ENCODE measurements around the gene OSM. TPM values are rescaled to one million over a fixed set of nuclear protein-coding genes. Genes with fewer than 3 reads are reported as not detected.

The OSM gene
- total and polyA plus RNA-seq, 4 donors: 0.39 to 1.9 (median 0.65) TPM

GRCh38 chr22:30265823-30266444 lies 717 bp downstream of the OSM start:
- no peaks in the 10 kb centered on the region for H3K36me3 ChIP-seq (ENCODE audit: control insufficient read depth, insufficient read depth, low read length)
- H3K27me3 ChIP-seq (ENCODE audit: control insufficient read depth, insufficient read depth, low read length): no peaks in the 10 kb centered on the region
- WGBS (ENCODE audit: insufficient coverage): 78% methylated on average over 22 of the region's 24 CpGs
- DNase-seq (ENCODE audit: low read depth in 4 of 6, low spot score in 6 of 6): no peak
- no peaks in the 10 kb centered on the region for H3K9me3 ChIP-seq (ENCODE audit: control insufficient read depth, insufficient read depth, low read length)
- H3K4me1 ChIP-seq (ENCODE audit: control insufficient read depth, insufficient read depth, low read length): peaks cover 12% of the 10 kb centered on the region
- H3K4me3 ChIP-seq (ENCODE audit: low read depth, low read length): no peak overlapping the region
- no peak overlapping the region for H3K27ac ChIP-seq (ENCODE audit: low read depth, low read length)

- H3K4me1 ChIP-seq (ENCODE audit: control insufficient read depth, insufficient read depth, low read length): peaks cover 12% of the 10 kb centered on the region
- WGBS (ENCODE audit: insufficient coverage): 92% methylated on average over 9 of the region's 9 CpGs
- no peaks in the 10 kb centered on the region for H3K27me3 ChIP-seq (ENCODE audit: control insufficient read depth, insufficient read depth, low read length)
- no peak overlapping the region for H3K27ac ChIP-seq (ENCODE audit: low read depth, low read length)
- no peaks in the 10 kb centered on the region for H3K9me3 ChIP-seq (ENCODE audit: control insufficient read depth, insufficient read depth, low read length)
- H3K4me3 ChIP-seq (ENCODE audit: low read depth, low read length): no peak overlapping the region
- no peak for DNase-seq (ENCODE audit: low read depth in 4 of 6, low spot score in 6 of 6)
- H3K36me3 ChIP-seq (ENCODE audit: control insufficient read depth, insufficient read depth, low read length): no peaks in the 10 kb centered on the region
Observed at GRCh38 chr22:30265131-30265720, 1.4 kb downstream of the OSM start.

GRCh38 chr22:30263883-30264282 lies 2.8 kb downstream of the OSM start:
- Histone ChIP-seq H3K9me3 (ENCODE audit: control insufficient read depth, insufficient read depth, low read length) (no peaks in the 10 kb centered on the region), H3K36me3 (ENCODE audit: control insufficient read depth, insufficient read depth, low read length) (no peaks in the 10 kb centered on the region), H3K27me3 (ENCODE audit: control insufficient read depth, insufficient read depth, low read length) (no peaks in the 10 kb centered on the region), H3K4me1 (ENCODE audit: control insufficient read depth, insufficient read depth, low read length) (peaks cover 13% of the 10 kb centered on the region), H3K27ac (ENCODE audit: low read depth, low read length) (no peak overlapping the region), H3K4me3 (ENCODE audit: low read depth, low read length) (no peak overlapping the region)
- WGBS (ENCODE audit: insufficient coverage): 88% methylated on average over 17 of the region's 17 CpGs
- DNase-seq (ENCODE audit: low read depth in 4 of 6, low spot score in 6 of 6): no peak

GRCh38 chr22:30262917-30263741 lies 3.5 kb downstream of the OSM start:
- H3K9me3 ChIP-seq (ENCODE audit: control insufficient read depth, insufficient read depth, low read length): no peaks in the 10 kb centered on the region
- no peak overlapping the region for H3K27ac ChIP-seq (ENCODE audit: low read depth, low read length)
- 31% methylated on average over 22 of the region's 27 CpGs for whole genome bisulfite sequencing (ENCODE audit: insufficient coverage)
- no peaks in the 10 kb centered on the region for H3K36me3 ChIP-seq (ENCODE audit: control insufficient read depth, insufficient read depth, low read length)
- no peaks in the 10 kb centered on the region for H3K27me3 ChIP-seq (ENCODE audit: control insufficient read depth, insufficient read depth, low read length)
- H3K4me3 ChIP-seq (ENCODE audit: low read depth, low read length): no peak overlapping the region
- H3K4me1 ChIP-seq (ENCODE audit: control insufficient read depth, insufficient read depth, low read length): peaks cover 18% of the 10 kb centered on the region
- peak in 5 of 6 donors; percentile 56 to 92 (median 60) for DNase-seq (ENCODE audit: low read depth in 4 of 6, low spot score in 6 of 6)

- WGBS (ENCODE audit: insufficient coverage): 82% methylated on average over 4 of the region's 4 CpGs
- no peak for DNase-seq (ENCODE audit: low read depth in 4 of 6, low spot score in 6 of 6)
- Histone ChIP-seq H3K27me3 (ENCODE audit: control insufficient read depth, insufficient read depth, low read length) (no peaks in the 10 kb centered on the region), H3K9me3 (ENCODE audit: control insufficient read depth, insufficient read depth, low read length) (no peaks in the 10 kb centered on the region), H3K4me3 (ENCODE audit: low read depth, low read length) (no peak overlapping the region), H3K4me1 (ENCODE audit: control insufficient read depth, insufficient read depth, low read length) (peaks cover 19% of the 10 kb centered on the region), H3K27ac (ENCODE audit: low read depth, low read length) (no peak overlapping the region), H3K36me3 (ENCODE audit: control insufficient read depth, insufficient read depth, low read length) (no peaks in the 10 kb centered on the region)
Observed at GRCh38 chr22:30262112-30262511, 4.5 kb downstream of the OSM start.

GRCh38 chr22:30261134-30261533 lies 5.5 kb downstream of the OSM start:
- Histone ChIP-seq H3K9me3 (ENCODE audit: control insufficient read depth, insufficient read depth, low read length) (no peaks in the 10 kb centered on the region), H3K4me1 (ENCODE audit: control insufficient read depth, insufficient read depth, low read length) (peaks cover 20% of the 10 kb centered on the region), H3K27ac (ENCODE audit: low read depth, low read length) (no peak overlapping the region), H3K4me3 (ENCODE audit: low read depth, low read length) (no peak overlapping the region), H3K36me3 (ENCODE audit: control insufficient read depth, insufficient read depth, low read length) (no peaks in the 10 kb centered on the region), H3K27me3 (ENCODE audit: control insufficient read depth, insufficient read depth, low read length) (peaks cover under 1% of the 10 kb centered on the region)
- 86% methylated on average over 8 of the region's 8 CpGs for WGBS (ENCODE audit: insufficient coverage)
- no peak for DNase-seq (ENCODE audit: low read depth in 4 of 6, low spot score in 6 of 6)

GRCh38 chr22:30260682-30261081 lies 6.0 kb downstream of the OSM start:
- H3K27ac ChIP-seq (ENCODE audit: low read depth, low read length): no peak overlapping the region
- DNase-seq (ENCODE audit: low read depth in 4 of 6, low spot score in 6 of 6): no peak
- WGBS (ENCODE audit: insufficient coverage): 92% methylated on average over 6 of the region's 8 CpGs
- H3K4me1 ChIP-seq (ENCODE audit: control insufficient read depth, insufficient read depth, low read length): peaks cover 23% of the 10 kb centered on the region
- no peaks in the 10 kb centered on the region for H3K36me3 ChIP-seq (ENCODE audit: control insufficient read depth, insufficient read depth, low read length)
- peaks cover 2% of the 10 kb centered on the region for H3K27me3 ChIP-seq (ENCODE audit: control insufficient read depth, insufficient read depth, low read length)
- no peak overlapping the region for H3K4me3 ChIP-seq (ENCODE audit: low read depth, low read length)
- no peaks in the 10 kb centered on the region for H3K9me3 ChIP-seq (ENCODE audit: control insufficient read depth, insufficient read depth, low read length)

GRCh38 chr22:30260276-30260675 lies 6.4 kb downstream of the OSM start:
- Histone ChIP-seq H3K27me3 (ENCODE audit: control insufficient read depth, insufficient read depth, low read length) (peaks cover 2% of the 10 kb centered on the region), H3K4me3 (ENCODE audit: low read depth, low read length) (no peak overlapping the region), H3K36me3 (ENCODE audit: control insufficient read depth, insufficient read depth, low read length) (no peaks in the 10 kb centered on the region), H3K9me3 (ENCODE audit: control insufficient read depth, insufficient read depth, low read length) (no peaks in the 10 kb centered on the region), H3K27ac (ENCODE audit: low read depth, low read length) (no peak overlapping the region), H3K4me1 (ENCODE audit: control insufficient read depth, insufficient read depth, low read length) (peaks cover 23% of the 10 kb centered on the region)
- WGBS (ENCODE audit: insufficient coverage): 88% methylated on average over 7 of the region's 11 CpGs
- DNase-seq (ENCODE audit: low read depth in 4 of 6, low spot score in 6 of 6): no peak

GRCh38 chr22:30254314-30254713 lies 12.3 kb downstream of the OSM start:
- H3K9me3 ChIP-seq (ENCODE audit: control insufficient read depth, insufficient read depth, low read length): no peaks in the 10 kb centered on the region
- 69% methylated on average over 6 of the region's 6 CpGs for WGBS (ENCODE audit: insufficient coverage)
- H3K27me3 ChIP-seq (ENCODE audit: control insufficient read depth, insufficient read depth, low read length): peaks cover 2% of the 10 kb centered on the region
- no peak for DNase-seq (ENCODE audit: low read depth in 4 of 6, low spot score in 6 of 6)
- H3K36me3 ChIP-seq (ENCODE audit: control insufficient read depth, insufficient read depth, low read length): no peaks in the 10 kb centered on the region
- H3K27ac ChIP-seq (ENCODE audit: low read depth, low read length): no peak overlapping the region
- H3K4me3 ChIP-seq (ENCODE audit: low read depth, low read length): no peak overlapping the region
- peaks cover 48% of the 10 kb centered on the region for H3K4me1 ChIP-seq (ENCODE audit: control insufficient read depth, insufficient read depth, low read length)

All from spinal cord (tissue), 10 donors.